HG02885 (cell line): ENCODE measurements around the gene MED26.
"Not testable (repeated sequence)": the region's sequence is repeated elsewhere in the genome, so short reads cannot be mapped to it uniquely, and the experiment has no call there.

Source experiments
- ATAC-seq: cut with Tn5 transposase; IDR thresholded peaks from one replicate; pipeline ENCODE4 v1.9.1; 2021; ENCODE audit warnings: mild to moderate bottlenecking; ENCODE audit not compliant: unreplicated experiment, poor library complexity

MED26 gene

GRCh38 chr19:16543734-16544133, 84.3 kb downstream of the MED26 start:
- not testable (repeated sequence) for ATAC-seq

- ATAC-seq, result no peak
These were observed 85.0 kb downstream of the MED26 start for GRCh38 chr19:16542910-16543472.

DNA sequence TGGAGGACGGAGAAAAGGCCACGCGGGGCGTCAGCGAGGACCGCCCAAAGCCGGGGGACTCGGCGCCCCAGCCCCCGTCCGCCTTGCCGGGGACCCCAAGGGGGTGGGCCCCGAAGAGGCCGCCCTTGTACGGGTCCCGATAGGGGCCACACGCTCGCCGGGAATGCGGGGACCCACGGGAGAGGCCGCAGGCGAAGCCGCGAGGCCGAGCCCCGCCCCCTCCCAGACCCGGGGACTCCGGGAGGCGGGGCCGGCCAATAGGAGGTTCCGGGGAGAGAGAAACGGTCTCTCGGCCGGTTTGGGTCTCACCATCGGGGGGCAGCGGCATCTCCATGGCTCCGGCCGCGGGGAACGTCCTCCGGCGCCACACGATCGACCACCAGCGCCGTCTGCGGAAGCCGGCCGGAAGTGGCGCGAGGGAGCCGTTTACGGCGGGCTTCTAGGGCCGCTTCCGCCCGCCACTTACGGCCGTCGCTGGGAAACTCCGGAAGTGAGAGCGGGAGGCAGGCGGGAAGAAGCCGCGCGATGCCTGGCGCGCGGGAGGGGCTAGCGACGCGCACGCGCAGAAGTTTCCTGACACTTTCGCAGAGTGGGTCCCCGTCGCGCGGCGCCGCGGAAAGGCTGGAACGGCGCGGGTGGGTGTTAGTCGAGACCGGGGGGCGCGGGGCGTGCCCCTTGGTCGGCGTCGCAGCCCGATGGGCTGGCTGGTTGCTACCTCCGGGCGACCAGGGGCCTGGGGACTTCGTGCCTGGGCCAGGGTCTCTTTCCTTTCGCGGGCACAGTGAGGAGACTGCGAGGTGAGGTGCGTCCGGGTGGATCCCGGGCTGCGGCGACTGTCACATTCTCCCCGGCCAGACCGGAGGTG, 85.7 kb downstream of the MED26 start, which contains the start of gene CHERP:
Gene CHERP, minus strand, starts transcription at position 393 of the 865 bp plus-strand sequence. Its CDS starts 59 bp downstream, at position 334.
- peak; percentile 77 for ATAC-seq

DNA sequence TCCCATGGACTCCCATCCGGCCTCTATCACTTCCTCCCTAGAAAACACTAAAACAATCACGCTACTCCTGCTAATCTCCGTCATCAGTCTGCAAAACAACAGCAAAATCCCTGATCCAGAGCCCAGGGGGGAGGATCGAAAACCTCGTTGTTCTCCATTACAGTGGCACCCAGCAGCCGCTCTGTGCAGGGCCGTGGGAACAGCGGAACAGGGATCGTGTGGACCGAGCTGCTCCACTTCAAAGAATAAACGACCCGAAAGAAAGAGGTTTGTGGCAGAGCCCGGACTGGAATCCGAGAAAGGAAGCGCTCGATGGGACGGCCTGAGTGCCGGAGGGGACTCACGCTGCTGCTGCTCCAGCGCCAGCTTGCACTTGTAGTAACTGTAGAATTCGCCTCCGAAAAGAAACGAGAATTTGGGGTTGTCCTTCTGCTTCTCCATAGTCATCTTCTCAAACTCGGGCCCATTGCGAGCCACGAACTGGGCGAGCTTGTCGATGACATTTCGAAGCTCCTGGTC, 86.4 kb downstream of the MED26 start:
- no peak for ATAC-seq

GRCh38 chr19:16540948-16541347, 87.1 kb downstream of the MED26 start:
- ATAC-seq, result no peak

DNA sequence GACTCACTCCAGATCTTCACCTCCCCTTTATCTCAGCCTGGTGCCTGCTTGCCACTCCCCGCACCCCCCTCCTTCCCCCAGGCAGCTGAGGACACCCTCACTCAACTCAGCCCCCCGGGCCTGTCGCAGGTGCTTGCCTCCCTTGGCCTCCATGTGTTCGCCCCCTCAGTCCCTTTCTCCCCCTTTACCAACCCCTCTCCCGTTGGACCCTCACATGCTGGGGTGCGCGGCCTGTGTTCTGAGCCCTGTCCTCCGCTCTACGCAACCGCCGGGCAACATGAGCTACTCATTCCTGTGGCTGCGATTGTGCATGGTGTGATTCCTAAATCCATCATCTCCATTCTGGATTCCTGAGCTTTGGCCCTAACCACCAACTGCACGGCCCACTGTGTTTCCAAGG, 90.9 kb downstream of the MED26 start:
- no peak for ATAC-seq

DNA sequence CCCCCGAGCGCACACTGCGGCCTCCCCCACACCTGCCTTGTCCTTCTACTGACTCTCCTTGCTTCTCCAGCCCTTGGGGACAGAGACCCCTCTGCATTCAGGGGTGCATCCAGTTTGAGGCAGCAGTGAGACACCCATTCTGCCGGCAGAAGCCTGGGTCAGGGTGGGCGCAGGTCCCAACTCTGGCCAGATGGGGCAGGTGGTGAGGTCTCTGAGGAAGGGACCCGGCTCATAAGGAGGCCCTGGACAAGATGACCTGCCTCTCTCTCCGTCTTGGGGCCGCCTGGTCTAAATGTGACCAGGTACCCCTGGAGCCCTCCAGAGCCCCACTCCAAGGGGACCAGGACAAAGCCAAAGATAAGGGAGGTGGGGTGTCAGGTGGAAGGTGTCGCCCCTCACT, 91.9 kb downstream of the MED26 start:
- no peak for ATAC-seq

- ATAC-seq, result no peak
These were observed 92.6 kb downstream of the MED26 start for GRCh38 chr19:16535381-16535780.

GRCh38 chr19:16532440-16533234, 95.4 kb downstream of the MED26 start:
- ATAC-seq, result no peak

GRCh38 chr19:16531380-16531669, 96.7 kb downstream of the MED26 start:
- no peak for ATAC-seq

- no peak for ATAC-seq
These were observed 97.2 kb downstream of the MED26 start for GRCh38 chr19:16530540-16531379.

GRCh38 chr19:16529466-16530144, 98.4 kb downstream of the MED26 start:
- no peak for ATAC-seq

DNA sequence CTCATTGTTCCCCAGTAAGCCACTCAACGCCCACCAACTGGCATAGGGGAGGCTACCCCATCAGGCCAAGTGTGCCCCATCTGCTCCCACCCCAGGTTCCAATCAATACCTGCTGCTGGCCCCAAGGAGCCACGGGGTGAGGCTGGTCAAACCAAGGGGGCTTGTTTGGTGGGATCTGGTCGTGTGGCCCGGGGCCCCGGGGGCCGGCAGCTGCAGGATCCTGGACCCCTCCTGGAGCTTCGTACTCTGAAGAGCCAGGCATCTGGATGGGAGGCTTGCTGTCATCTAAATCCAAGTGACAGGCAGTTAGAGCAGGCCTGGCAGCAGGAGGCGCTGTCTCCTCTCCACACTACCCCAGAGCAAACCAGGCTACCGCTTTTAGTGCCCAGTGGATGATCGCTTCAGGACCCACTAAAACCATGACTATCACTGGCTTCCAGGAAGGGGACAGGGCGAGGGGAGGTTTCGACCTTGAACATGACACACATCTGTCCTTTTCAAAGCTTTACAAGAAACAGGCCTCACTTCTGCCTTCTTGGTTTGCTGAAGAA, 100.0 kb downstream of the MED26 start:
- no peak for ATAC-seq

DNA sequence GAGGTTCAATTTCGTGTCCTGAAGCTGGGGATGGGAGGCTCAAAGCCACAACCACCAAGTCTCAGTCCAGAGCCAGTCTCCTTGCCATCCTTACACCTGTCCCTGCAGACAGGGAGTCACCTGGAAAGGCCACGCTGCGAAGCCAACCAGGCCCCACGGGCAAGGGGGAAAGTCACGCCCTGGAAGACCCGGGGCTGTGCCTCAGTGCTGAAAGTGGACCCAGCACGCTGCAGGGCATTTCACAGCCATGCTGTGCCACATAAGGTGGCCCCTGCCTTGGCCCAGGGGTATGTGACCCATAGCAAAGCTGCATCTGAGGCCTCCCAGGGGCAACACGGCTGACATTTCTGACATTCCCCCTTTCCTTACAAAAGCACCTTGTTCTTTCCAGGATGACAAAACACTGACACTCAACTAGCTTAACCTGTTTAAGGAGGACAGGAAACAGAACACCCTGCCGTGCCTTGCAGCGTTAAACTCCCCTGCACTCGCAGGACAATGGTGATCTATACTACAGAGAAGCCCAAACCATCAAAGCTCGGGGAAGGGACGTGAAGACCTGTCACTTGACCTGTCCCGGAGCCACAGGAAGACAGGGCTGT, 100.6 kb downstream of the MED26 start:
- ATAC-seq, result no peak

DNA sequence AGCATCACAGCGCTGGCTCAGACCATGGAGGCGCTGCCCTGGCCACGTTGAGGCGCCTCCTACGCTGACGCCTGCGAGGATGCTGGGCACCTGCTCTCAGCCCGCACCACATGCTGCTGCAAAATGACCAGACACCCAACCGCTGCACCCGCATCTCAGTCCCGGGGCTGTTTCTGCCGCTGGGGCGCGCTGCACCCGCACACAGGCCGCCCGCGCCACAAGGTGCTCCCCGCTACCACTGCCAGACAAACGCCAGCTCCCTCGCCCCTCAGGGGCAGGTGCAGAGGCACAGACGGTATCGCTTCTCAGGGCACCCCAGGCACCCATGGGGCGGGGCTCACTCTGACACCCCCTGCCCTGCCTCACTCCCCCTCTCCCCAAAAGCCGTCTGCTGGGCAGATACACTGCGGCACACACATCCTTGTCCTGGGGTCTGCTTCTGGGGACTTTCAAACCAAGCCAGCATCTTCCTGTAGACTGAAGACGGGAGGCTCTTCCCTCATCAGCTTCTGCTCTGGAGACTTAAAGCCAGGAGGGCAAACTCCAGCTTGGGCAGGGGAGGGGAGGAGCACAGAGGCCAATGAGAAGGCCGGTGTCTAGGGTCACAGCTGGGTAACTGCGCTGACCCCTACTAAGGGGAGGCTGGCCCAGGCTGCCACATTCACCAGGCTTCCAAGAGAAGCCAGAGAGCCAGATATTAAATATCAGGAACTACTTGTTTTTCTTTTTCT, 102.1 kb downstream of the MED26 start:
- ATAC-seq, result no peak

DNA sequence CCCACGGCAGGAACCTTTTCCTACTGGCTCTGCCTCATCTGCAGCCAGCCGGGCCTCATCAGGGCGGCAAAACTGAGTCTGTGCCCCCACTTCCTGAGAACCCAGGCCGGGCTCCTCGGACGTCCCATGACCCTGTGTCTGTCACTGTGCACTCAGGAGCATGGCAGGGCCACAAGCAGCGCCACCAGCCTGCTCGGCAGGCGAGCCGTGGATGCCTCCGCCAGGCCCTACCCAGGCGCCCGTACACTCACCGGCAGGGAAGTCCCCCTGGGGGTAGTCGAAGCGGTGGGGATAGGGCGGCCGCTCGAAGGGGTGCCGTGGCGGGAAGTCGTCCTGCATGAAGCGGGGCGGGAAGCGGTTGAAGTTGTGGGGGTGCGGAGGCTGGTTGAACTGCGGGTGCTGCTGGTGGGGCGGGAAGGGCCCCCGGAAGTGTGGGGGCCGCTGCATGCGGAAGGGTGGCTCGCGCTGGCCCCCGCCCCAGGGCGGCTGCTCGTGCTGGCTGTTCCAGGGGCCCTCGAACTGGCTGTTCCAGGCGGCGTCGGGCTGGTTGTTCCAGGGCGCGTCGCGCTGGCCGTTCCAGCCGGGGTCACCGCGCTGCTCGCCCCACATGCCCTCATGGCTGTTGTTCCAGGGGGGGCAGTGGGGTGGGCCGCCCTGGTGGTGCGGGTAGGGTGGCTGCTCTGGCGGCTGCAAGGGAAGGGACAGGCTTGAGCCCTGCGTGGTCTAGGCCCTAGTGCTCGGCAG, 102.8 kb downstream of the MED26 start:
- ATAC-seq, result no peak
